Stimulated activated CD4-positive, alpha-beta T cell treated with anti-CD3 and anti-CD28 coated beads, Interleukin-2, amount 100 ng/mL, for 48 hours (primary cell): ENCODE data around the gene TRAFD1.

Experiments
- DNase-seq, 2 donors: peaks; one replicate each; pipeline ENCODE4 v3.0.0-alpha.2; 2020

TRAFD1 gene

GRCh38 chr12:112179916-112180315 lies 54.6 kb downstream of the TRAFD1 start:
- DNase-seq: no peak

- DNase-seq: no peak
Observed at GRCh38 chr12:112180422-112180821, 55.1 kb downstream of the TRAFD1 start.

DNA sequence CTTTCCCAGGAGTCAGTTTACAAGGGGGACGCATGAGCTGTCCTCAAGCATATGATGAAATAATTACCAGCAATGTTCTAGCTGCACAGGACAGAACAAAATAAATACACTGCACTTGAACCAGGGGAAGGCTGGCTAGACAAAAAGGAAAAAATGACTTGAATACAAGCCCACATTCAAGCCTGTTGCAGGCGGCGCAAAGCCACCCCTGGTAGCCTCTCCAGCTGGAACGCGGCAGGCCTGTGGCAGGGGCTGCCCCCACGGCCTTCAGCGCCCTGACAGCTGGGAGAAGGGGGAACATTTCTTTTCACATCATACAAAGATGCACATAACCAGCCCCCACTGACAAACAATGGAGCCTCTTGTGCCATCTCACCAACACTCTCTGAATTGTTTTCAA lies 57.1 kb downstream of the TRAFD1 start:
- no peak for DNase-seq

- DNase-seq: peak; percentile 17
Observed at GRCh38 chr12:112183141-112184021, 58.0 kb downstream of the TRAFD1 start.

DNA sequence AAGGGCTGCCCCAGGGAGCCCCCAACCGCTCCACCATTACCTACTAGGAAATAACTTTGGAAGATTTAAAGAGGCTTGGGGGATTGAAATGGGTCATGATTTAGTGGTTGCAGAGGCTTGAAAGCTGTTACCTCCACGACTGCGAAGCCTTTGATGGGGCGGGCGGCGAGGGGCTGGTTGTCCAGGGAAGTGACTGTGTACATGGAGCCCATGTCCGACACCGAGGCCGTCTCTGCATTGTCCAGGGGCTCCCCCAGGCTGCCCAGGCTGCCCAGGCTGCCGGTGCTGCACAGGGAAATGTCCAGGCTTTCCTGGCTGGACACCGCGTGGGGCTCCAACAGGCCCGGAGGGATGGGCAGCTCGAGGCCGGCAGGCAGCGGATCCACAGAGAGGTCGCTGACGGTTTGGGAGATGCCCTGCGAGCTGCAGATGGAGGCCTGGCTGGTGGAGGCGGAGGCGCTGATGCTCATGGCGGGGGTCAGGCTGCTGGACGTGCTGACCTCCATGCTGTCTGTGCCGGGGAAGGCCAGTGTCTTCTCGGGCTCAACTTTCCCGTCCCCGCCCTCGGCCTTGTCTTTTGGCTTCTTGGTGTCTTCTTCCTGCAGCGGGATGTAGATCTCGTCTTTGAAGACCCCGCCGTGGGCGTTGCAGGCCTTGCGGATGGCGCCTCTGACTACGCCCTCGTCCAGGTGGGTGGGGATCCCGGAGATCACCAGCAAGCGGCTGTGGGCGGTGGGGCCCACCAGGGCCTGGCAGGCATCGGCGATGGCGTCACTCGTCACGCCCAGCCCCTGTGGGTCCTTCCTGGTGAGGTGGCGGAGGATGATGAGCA lies 58.9 kb downstream of the TRAFD1 start:
- DNase-seq: no peak

GRCh38 chr12:112185093-112185923 lies 59.9 kb downstream of the TRAFD1 start:
- no peak for DNase-seq

GRCh38 chr12:112188130-112188830 lies 62.9 kb downstream of the TRAFD1 start:
- no peak for DNase-seq

- no peak for DNase-seq
Observed at GRCh38 chr12:112190231-112191025, 65.1 kb downstream of the TRAFD1 start.

- DNase-seq: no peak
Observed at GRCh38 chr12:112191201-112191600, 65.8 kb downstream of the TRAFD1 start.

DNA sequence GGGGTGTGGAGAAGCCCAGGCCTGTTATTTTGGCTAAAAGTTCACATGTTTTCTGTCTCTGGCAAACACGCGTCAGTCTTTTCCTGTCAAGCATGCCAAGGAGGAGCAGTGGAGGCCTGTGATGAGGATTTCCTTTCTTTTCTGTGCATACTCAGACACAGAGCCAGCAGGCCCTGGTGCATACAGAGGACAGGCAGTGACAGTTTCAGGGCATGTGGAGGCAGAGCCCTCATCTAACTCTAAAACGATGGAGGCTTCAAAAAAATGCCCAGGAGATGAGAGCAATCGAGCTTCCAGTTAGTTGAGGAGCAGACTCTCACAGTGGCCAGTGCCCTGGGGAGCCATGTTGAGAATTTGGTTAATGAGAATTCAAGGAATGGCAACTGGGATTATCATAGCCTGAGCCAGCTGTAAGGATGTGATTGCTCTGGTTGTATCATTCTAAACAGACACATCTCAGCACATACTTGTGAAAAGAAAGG lies 66.5 kb downstream of the TRAFD1 start:
- no peak for DNase-seq

- DNase-seq: no peak
Observed at GRCh38 chr12:112192475-112192874, 67.1 kb downstream of the TRAFD1 start.

GRCh38 chr12:112194601-112195247 lies 69.4 kb downstream of the TRAFD1 start:
- no peak for DNase-seq

- no peak for DNase-seq
Observed at GRCh38 chr12:112196196-112196875, 71.0 kb downstream of the TRAFD1 start.

GRCh38 chr12:112198120-112198733 lies 72.9 kb downstream of the TRAFD1 start:
- peak; percentile 31 to 40 for DNase-seq

GRCh38 chr12:112199136-112199535 lies 73.8 kb downstream of the TRAFD1 start:
- DNase-seq: no peak
